T-helper 1 cell treated with Interleukin-12 subunit alpha and Interleukin-12 subunit beta and Interleukin-4 antibody, amounts not matched to agents 30 ng/mL and 1 ng/mL, for 36 hours (primary cell): ENCODE measurements around the gene MRPS24. TPM values are rescaled to one million over a fixed set of nuclear protein-coding genes. Genes with fewer than 3 reads are reported as not detected.

ENCODE experiments used
- intact Hi-C: fragments of 100-400 bp; cut with micrococcal nuclease; formaldehyde crosslinking; loops from one replicate; pipeline ENCODE4 v1.15.1; 2024
- total RNA-seq: library from RNA; stranded (reverse); gene quantifications from 2 replicates; pipeline ENCODE4 v1.2.3, GENCODE V29; 2022

Gene MRPS24
- total RNA-seq, 1 donor from 2014 or later, result 71.8 TPM

- intact Hi-C loops, result no loop called here
Observed at GRCh38 chr7:43877968-43878864, 8.9 kb upstream of the MRPS24 start.

- intact Hi-C loops, result no loop called here
Observed at GRCh38 chr7:43876976-43877745, 7.8 kb upstream of the MRPS24 start.

- intact Hi-C loops, result no loop called here
Observed at GRCh38 chr7:43876241-43876640, 6.9 kb upstream of the MRPS24 start.

- intact Hi-C loops, result no loop called here
Observed at GRCh38 chr7:43873300-43873699, 4.0 kb upstream of the MRPS24 start.

- intact Hi-C loops, result no loop called here
Observed at GRCh38 chr7:43872406-43873110, 3.2 kb upstream of the MRPS24 start.

GRCh38 chr7:43871064-43871463, 1.7 kb upstream of the MRPS24 start:
- intact Hi-C loops, result no loop called here

- intact Hi-C loops, result no loop called here
Observed at GRCh38 chr7:43870316-43870715, 999 bp upstream of the MRPS24 start.

GRCh38 chr7:43869867-43870240, 537 bp upstream of the MRPS24 start:
- intact Hi-C loops, result loop anchor here (1.0 to 5.0 kb wide), 9 partner anchors 36 to 1107 kb away; partner anchors contain the start of genes COA1, MRPL32, MYO1G and PSMA2

GRCh38 chr7:43868681-43869005, 674 bp downstream of the MRPS24 start:
- intact Hi-C loops, result loop anchor here (1.0 to 5.0 kb wide), 9 partner anchors 34 to 1109 kb away; partner anchors contain the start of genes COA1, MRPL32, MYO1G and PSMA2

- intact Hi-C loops, result loop anchor here (5.0 kb wide), 1 partner anchor 1109 kb away; the partner anchor contains the start of gene MYO1G
Observed at GRCh38 chr7:43868181-43868580, 1.1 kb downstream of the MRPS24 start.

GRCh38 chr7:43865277-43865676, 4.0 kb downstream of the MRPS24 start:
- intact Hi-C loops, result loop anchor here (5.0 kb wide), 1 partner anchor 1112 kb away; the partner anchor contains the start of gene MYO1G

GRCh38 chr7:43864126-43864525, 5.2 kb downstream of the MRPS24 start:
- intact Hi-C loops, result no loop called here

GRCh38 chr7:43856996-43857395, 12.3 kb downstream of the MRPS24 start:
- intact Hi-C loops, result no loop called here

GRCh38 chr7:43856316-43856715, 13.0 kb downstream of the MRPS24 start:
- intact Hi-C loops, result no loop called here

- intact Hi-C loops, result no loop called here
Observed at GRCh38 chr7:43855176-43855575, 14.1 kb downstream of the MRPS24 start.

- intact Hi-C loops, result no loop called here
Observed at GRCh38 chr7:43851805-43852204, 17.5 kb downstream of the MRPS24 start.

- intact Hi-C loops, result no loop called here
Observed at GRCh38 chr7:43850348-43851116, 18.8 kb downstream of the MRPS24 start.

GRCh38 chr7:43849047-43849446, 20.3 kb downstream of the MRPS24 start:
- intact Hi-C loops, result no loop called here

- intact Hi-C loops, result no loop called here
Observed at GRCh38 chr7:43847496-43847895, 21.8 kb downstream of the MRPS24 start.

GRCh38 chr7:43844662-43845061, 24.7 kb downstream of the MRPS24 start:
- intact Hi-C loops, result no loop called here

GRCh38 chr7:43844257-43844656, 25.1 kb downstream of the MRPS24 start:
- intact Hi-C loops, result no loop called here
